Mesendoderm (in vitro differentiated cells): ENCODE results near the gene RBM47.

Experiments used
- DNase-seq: peaks from one replicate; pipeline ENCODE4 v3.0.0; 2013
- H2AK5ac ChIP-seq: 2 replicates; pipeline ENCODE4 v1.6.1; 2013; ENCODE audit warnings: low read length, inconsistent platforms
- H2BK120ac ChIP-seq: 2 replicates; pipeline ENCODE4 v1.6.1; 2013; ENCODE audit warnings: low read depth, mild to moderate bottlenecking, low read length, moderate library complexity, mixed read lengths
- H2BK15ac ChIP-seq: replicated peaks from 2 replicates; pipeline ENCODE4 v1.6.1; 2013; ENCODE audit warnings: low read depth, mild to moderate bottlenecking, moderate library complexity
- H2BK5ac ChIP-seq: 2 replicates; pipeline ENCODE4 v1.6.1; 2013; ENCODE audit warnings: low read length, inconsistent platforms
- H3K18ac ChIP-seq: 2 replicates; pipeline ENCODE4 v1.6.1; 2013; ENCODE audit warnings: mild to moderate bottlenecking, low read length, mixed read lengths
- H3K23ac ChIP-seq: one replicate; pipeline ENCODE4 v1.6.1; 2013; ENCODE audit warnings: low read length
- H3K27ac ChIP-seq: 2 replicates; pipeline ENCODE4 v1.5.1; 2013; ENCODE audit warnings: low read depth, mild to moderate bottlenecking, inconsistent platforms, low read length, moderate library complexity
- H3K27me3 ChIP-seq: 2 replicates; pipeline ENCODE4 v1.6.1; 2013; ENCODE audit warnings: low read length, control low read depth, mild to moderate bottlenecking, inconsistent platforms; ENCODE audit not compliant: insufficient read depth, poor library complexity
- H3K36me3 ChIP-seq: 2 replicates; pipeline ENCODE4 v1.6.1; 2013; ENCODE audit warnings: low read length, inconsistent platforms; ENCODE audit not compliant: control insufficient read depth, insufficient read depth
- H3K4ac ChIP-seq: one replicate; pipeline ENCODE4 v1.6.1; 2013; ENCODE audit warnings: low read depth, mild to moderate bottlenecking, low read length, moderate library complexity
- H3K4me1 ChIP-seq: 2 replicates; pipeline ENCODE4 v1.6.1; 2013; ENCODE audit warnings: low read depth, low read length, inconsistent platforms; ENCODE audit not compliant: control insufficient read depth
- H3K4me2 ChIP-seq: 2 replicates; pipeline ENCODE4 v1.6.1; 2013; ENCODE audit warnings: low read length
- H3K4me3 ChIP-seq: 2 replicates; pipeline ENCODE4 v1.5.1; 2013; ENCODE audit warnings: mild to moderate bottlenecking, low read length
- H3K56ac ChIP-seq: one replicate; pipeline ENCODE4 v1.6.1; 2013; ENCODE audit warnings: low read length
- H3K79me1 ChIP-seq: 2 replicates; pipeline ENCODE4 v1.6.1; 2013; ENCODE audit warnings: low read length, inconsistent platforms
- H3K79me2 ChIP-seq: 2 replicates; pipeline ENCODE4 v1.6.1; 2013; ENCODE audit warnings: mild to moderate bottlenecking, low read length; ENCODE audit not compliant: control insufficient read depth, insufficient read depth
- H3K9ac ChIP-seq: 2 replicates; pipeline ENCODE4 v1.6.1; 2013; ENCODE audit warnings: low read length, inconsistent platforms
- H4K5ac ChIP-seq: one replicate; pipeline ENCODE4 v1.6.1; 2013; ENCODE audit warnings: low read length
- H4K8ac ChIP-seq: one replicate; pipeline ENCODE4 v1.6.1; 2013; ENCODE audit warnings: low read depth, mild to moderate bottlenecking, control low read depth, low read length, moderate library complexity
- WGBS: extraction: QIAGEN DNeasy Blood & Tissue Kit; methylation state at CpG from one replicate; pipeline ENCODE4 v1.1.7; 2013; ENCODE audit warnings: low lambda C conversion rate, missing lambda C conversion rate; ENCODE audit not compliant: insufficient coverage; ENCODE audit errors: extremely low coverage; 5-methylcytosine and 5-hydroxymethylcytosine counted together

Gene RBM47

DNA sequence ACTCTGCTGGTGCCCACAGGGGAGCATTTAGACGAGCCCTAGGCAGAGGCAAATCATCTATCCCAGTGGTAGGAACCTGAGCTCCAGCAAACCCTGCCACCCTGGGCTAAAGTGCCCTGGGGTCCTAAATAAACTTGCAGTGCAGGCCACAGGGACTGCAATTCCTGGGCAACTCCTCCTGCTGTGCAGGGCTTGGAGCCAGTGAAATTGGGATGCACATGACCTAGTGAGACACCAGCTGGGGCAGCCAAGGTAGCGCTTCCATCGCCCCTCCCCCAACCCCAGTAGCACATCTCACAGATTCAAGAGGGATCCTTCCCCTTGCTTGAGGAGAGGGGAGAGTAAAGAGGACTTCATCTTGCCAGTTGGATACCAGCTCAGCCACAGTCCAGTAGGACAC is 250.4 kb downstream of the RBM47 start:
- Histone ChIP-seq H3K27ac (no peak overlapping the region), H2AK5ac (no peak overlapping the region), H3K79me2 (no peaks in the 10 kb centered on the region), H3K18ac (no peak overlapping the region), H3K36me3 (no peaks in the 10 kb centered on the region), H3K9ac (no peak overlapping the region), H3K23ac (no peak overlapping the region), H3K4ac (no peak overlapping the region), H2BK5ac (no peak overlapping the region), H3K27me3 (no peaks in the 10 kb centered on the region), H4K8ac (no peak overlapping the region), H3K56ac (no peak overlapping the region), H2BK120ac (no peak overlapping the region), H3K79me1 (no peaks in the 10 kb centered on the region), H3K4me2 (no peak overlapping the region), H4K5ac (no peak overlapping the region), H2BK15ac (no peak overlapping the region), H3K4me3 (no peak overlapping the region), H3K4me1 (no peaks in the 10 kb centered on the region)
- peak; percentile 25 for DNase-seq
- WGBS: no CpG with 5 or more reads among the region's 3 CpGs

DNA sequence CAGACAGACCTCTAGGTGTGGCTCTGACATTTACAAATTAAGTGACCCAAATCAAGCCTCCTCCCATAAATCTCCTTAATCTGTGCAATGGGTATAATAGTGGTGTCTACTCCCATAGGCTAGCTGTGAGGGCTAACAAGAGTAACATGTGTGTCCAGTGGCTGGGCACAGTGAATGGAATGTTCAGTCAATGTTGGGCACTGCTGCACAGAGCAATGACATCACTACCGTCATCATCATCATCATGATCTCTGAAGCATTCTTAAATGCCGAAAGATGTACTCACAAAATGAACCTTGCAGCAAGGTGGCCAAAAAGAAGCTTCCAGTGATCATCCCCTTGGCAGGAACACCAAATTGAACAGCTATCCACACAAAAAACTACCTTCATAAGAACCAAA is 251.0 kb downstream of the RBM47 start:
- Histone ChIP-seq H3K9ac (no peak overlapping the region), H3K4ac (no peak overlapping the region)
- WGBS: no CpG with 5 or more reads among the region's 2 CpGs

DNA sequence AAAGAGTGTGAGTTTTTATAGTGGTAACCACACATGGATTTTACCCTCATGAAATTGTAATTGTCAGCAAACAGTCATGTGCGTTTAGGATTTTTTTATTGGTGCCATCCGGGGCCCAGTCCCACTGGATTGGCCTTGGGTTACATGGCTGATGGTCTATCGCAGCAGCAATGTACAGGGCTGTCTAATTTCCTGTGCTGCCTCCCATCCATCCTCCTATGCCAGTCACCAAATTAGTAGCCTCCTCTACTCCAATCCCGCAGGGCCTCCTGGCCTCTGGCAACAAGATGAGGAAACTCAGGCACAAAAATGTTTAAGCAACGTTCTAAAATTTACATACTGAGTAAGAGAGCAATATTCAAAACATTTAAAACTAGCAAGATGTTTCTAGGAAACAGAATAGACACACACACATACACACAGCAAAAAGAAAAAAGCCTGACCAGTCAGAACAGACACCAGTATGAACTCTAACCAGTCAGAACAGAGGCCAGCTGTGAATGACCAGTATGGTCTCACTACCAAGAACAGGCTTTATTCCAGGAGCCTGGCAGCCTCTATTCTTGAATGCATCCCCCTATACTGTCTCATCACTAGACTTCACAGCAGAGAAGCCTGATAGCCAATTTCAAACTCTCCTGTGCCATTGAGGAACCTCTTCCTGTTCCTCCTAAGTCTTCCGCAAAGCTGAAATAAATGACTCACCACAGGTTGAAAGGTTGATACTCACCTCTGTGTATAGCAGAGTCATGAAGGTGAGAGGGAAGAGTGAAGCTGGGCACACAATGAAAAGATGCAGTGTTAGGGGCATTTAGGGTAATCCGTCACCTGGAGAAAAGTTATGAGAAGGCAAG is 251.9 kb downstream of the RBM47 start:
- no peak overlapping the region for H2BK15ac ChIP-seq
- H3K36me3 ChIP-seq: no peaks in the 10 kb centered on the region
- H3K27me3 ChIP-seq: no peaks in the 10 kb centered on the region
- DNase-seq: no peak
- H3K4ac ChIP-seq: no peak overlapping the region
- no peak overlapping the region for H3K18ac ChIP-seq
- H2BK5ac ChIP-seq: no peak overlapping the region
- H3K79me2 ChIP-seq: no peaks in the 10 kb centered on the region
- H4K8ac ChIP-seq: no peak overlapping the region
- H3K4me2 ChIP-seq: no peak overlapping the region
- H3K23ac ChIP-seq: no peak overlapping the region
- no peak overlapping the region for H4K5ac ChIP-seq
- H2AK5ac ChIP-seq: no peak overlapping the region
- H3K4me1 ChIP-seq: no peaks in the 10 kb centered on the region
- H2BK120ac ChIP-seq: no peak overlapping the region
- WGBS: no CpG with 5 or more reads among the region's 7 CpGs
- H3K4me3 ChIP-seq: no peak overlapping the region
- no peaks in the 10 kb centered on the region for H3K79me1 ChIP-seq
- no peak overlapping the region for H3K9ac ChIP-seq
- no peak overlapping the region for H3K56ac ChIP-seq
- no peak overlapping the region for H3K27ac ChIP-seq

More for the DNA sequence above, 251.0 kb downstream of the RBM47 start:
- Histone ChIP-seq H2BK120ac (no peak overlapping the region), H3K79me1 (no peaks in the 10 kb centered on the region), H2AK5ac (no peak overlapping the region), H3K27me3 (no peaks in the 10 kb centered on the region), H3K18ac (no peak overlapping the region), H4K5ac (no peak overlapping the region), H3K56ac (no peak overlapping the region), H3K4me2 (no peak overlapping the region), H3K27ac (no peak overlapping the region), H4K8ac (no peak overlapping the region), H2BK5ac (no peak overlapping the region), H3K23ac (no peak overlapping the region), H3K79me2 (no peaks in the 10 kb centered on the region), H3K4me3 (no peak overlapping the region), H2BK15ac (no peak overlapping the region), H3K36me3 (no peaks in the 10 kb centered on the region), H3K4me1 (no peaks in the 10 kb centered on the region)
- no peak for DNase-seq

DNA sequence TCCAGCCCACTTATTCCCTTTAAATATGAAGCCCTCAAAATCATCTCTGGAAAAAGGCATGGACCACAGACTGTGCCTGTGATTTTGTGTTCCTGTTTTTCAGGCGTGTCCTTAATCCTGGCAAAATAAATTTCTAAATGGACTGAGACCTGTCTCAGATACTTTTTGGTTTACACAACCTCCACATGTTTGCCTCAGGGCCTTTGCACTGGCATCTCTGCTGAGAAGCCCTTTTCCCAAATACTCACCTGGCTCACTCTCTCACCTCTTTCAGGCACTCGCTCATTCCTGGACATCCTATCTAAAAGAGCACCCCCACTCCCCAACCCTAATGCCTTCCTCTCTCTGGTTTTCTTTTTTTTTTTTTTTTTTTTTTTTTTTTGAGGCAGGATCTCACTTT is 254.0 kb downstream of the RBM47 start:
- no peak overlapping the region for H2BK120ac ChIP-seq
- no peaks in the 10 kb centered on the region for H3K79me1 ChIP-seq

DNA sequence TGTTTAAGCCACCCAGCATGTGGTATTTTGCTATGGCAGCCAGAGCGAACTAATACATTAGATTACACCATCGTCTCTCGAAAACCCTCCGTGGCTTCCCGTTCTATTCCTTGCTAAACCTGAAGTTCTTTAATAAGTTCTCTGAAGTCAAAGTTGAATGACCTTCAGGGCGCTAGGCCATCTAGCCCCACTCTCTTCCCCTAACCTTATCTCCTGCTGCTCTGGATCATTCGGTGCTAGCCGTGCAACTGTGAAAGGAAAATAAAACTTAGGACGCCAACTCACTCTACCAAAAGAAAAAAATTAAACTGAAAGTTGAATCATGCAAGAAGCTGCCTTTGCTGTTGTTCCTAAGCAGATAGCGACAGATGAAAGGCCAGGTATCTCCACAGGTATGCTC is 254.6 kb downstream of the RBM47 start:
- no peak overlapping the region for H3K4me3 ChIP-seq
- no peak overlapping the region for H2BK120ac ChIP-seq
- H3K9ac ChIP-seq: no peak overlapping the region
- no peak overlapping the region for H2BK15ac ChIP-seq
- no peaks in the 10 kb centered on the region for H3K36me3 ChIP-seq
- no peaks in the 10 kb centered on the region for H3K27me3 ChIP-seq
- H4K8ac ChIP-seq: no peak overlapping the region
- H3K56ac ChIP-seq: no peak overlapping the region
- H3K79me1 ChIP-seq: no peaks in the 10 kb centered on the region
- no peak overlapping the region for H3K4ac ChIP-seq
- no peak overlapping the region for H3K23ac ChIP-seq
- H2BK5ac ChIP-seq: no peak overlapping the region
- no peaks in the 10 kb centered on the region for H3K79me2 ChIP-seq
- H3K4me1 ChIP-seq: no peaks in the 10 kb centered on the region
- no peak overlapping the region for H3K4me2 ChIP-seq
- H4K5ac ChIP-seq: no peak overlapping the region
- H2AK5ac ChIP-seq: no peak overlapping the region
- WGBS: no CpG with 5 or more reads among the region's 10 CpGs
- H3K27ac ChIP-seq: no peak overlapping the region
- no peak for DNase-seq
- H3K18ac ChIP-seq: no peak overlapping the region

More for the DNA sequence above, 254.0 kb downstream of the RBM47 start:
- Histone ChIP-seq H3K4me3 (no peak overlapping the region), H4K5ac (no peak overlapping the region), H3K18ac (no peak overlapping the region), H3K4me1 (no peaks in the 10 kb centered on the region), H3K27me3 (no peaks in the 10 kb centered on the region), H4K8ac (no peak overlapping the region), H3K79me2 (no peaks in the 10 kb centered on the region), H3K4me2 (no peak overlapping the region), H3K56ac (no peak overlapping the region), H3K36me3 (no peaks in the 10 kb centered on the region), H2BK15ac (no peak overlapping the region), H3K23ac (no peak overlapping the region), H3K4ac (no peak overlapping the region), H2BK5ac (no peak overlapping the region), H2AK5ac (no peak overlapping the region), H3K9ac (no peak overlapping the region), H3K27ac (no peak overlapping the region)
- no peak for DNase-seq
- WGBS: no CpG with 5 or more reads among the region's 2 CpGs

DNA sequence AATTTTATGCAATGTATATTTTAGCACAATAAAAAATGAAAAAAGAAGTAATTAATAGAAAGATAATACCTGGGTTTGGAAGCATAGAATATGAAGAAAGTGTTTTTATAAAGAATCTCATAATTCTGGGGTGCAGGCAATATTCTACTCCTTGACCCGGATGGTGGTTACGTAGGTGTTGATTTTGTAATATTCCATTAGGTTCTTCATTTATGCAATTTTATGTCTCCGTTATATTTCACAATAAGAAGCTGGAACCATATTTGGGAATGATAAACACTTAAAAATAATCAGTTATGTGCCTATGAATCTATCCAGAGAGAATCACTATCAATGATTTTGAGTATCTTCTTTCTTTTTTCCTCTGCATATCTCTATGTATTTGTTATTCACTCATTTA is 256.0 kb downstream of the RBM47 start:
- no peak overlapping the region for H3K23ac ChIP-seq
- no peak overlapping the region for H4K5ac ChIP-seq
- no peak overlapping the region for H3K9ac ChIP-seq
- no peaks in the 10 kb centered on the region for H3K36me3 ChIP-seq
- DNase-seq: no peak
- no peak overlapping the region for H2BK5ac ChIP-seq
- no peak overlapping the region for H3K56ac ChIP-seq
- H3K4me3 ChIP-seq: no peak overlapping the region
- H3K27ac ChIP-seq: no peak overlapping the region
- H3K4me1 ChIP-seq: no peaks in the 10 kb centered on the region
- no peaks in the 10 kb centered on the region for H3K79me1 ChIP-seq
- no peak overlapping the region for H2AK5ac ChIP-seq
- H2BK15ac ChIP-seq: no peak overlapping the region
- H3K4me2 ChIP-seq: no peak overlapping the region
- H3K18ac ChIP-seq: no peak overlapping the region
- H3K27me3 ChIP-seq: no peaks in the 10 kb centered on the region
- H3K4ac ChIP-seq: no peak overlapping the region
- H2BK120ac ChIP-seq: no peak overlapping the region
- no peak overlapping the region for H4K8ac ChIP-seq
- no peaks in the 10 kb centered on the region for H3K79me2 ChIP-seq
- no CpG with 5 or more reads among the region's 3 CpGs for WGBS
